Measurements from ENCODE around the gene HSBP1L1. TPM values are rescaled to one million over a fixed set of nuclear protein-coding genes. Genes with fewer than 3 reads are reported as not detected.

The HSBP1L1 gene
- total RNA-seq, 1 donor from 2014 or later = 1.6 TPM

DNA sequence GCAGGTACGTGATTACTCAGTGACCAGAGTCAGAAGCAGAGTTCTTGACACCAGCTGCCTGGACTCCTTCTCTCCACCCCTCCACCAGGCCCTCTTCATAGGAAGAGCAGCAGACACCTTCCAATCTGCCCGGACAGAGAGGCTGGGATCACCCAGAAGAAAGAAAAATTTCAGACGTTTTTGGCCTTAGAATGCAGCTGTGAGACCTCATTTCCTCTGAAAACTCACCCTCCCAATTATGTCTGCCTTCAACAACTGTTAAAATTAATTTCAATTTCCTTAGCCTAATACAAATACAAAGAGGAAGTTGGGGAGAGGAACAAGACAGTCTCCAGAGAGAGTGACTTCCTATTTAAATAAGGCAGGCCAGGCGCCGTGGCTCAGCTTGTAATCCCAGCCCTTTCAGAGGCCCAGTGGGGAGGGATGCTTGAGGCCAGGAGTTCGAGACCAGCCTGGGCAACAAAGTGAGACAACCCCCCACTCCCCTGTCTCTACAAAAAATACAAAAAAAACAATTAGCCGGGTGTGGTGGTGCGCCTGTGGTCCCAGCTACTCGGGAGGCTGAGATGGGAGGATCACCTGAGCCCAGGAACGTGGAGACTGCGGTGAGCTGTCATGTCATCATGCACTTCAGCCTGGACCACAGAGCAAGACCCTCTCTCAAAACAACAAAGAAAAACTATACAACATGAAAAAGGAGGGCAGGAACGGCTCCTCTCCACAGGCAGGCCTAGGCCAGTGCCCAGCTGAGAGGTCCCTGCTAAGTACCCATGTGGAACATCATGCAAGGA lies 14.6 kb upstream of the HSBP1L1 start:
- no peaks in the 10 kb centered on the region for H3K27me3 Mint-ChIP-seq (ENCODE audit: unreplicated experiment)
- H3K4me1 Mint-ChIP-seq (ENCODE audit: unreplicated experiment) = peaks cover 39% of the 10 kb centered on the region
- TF ChIP-seq, protein P1, sequence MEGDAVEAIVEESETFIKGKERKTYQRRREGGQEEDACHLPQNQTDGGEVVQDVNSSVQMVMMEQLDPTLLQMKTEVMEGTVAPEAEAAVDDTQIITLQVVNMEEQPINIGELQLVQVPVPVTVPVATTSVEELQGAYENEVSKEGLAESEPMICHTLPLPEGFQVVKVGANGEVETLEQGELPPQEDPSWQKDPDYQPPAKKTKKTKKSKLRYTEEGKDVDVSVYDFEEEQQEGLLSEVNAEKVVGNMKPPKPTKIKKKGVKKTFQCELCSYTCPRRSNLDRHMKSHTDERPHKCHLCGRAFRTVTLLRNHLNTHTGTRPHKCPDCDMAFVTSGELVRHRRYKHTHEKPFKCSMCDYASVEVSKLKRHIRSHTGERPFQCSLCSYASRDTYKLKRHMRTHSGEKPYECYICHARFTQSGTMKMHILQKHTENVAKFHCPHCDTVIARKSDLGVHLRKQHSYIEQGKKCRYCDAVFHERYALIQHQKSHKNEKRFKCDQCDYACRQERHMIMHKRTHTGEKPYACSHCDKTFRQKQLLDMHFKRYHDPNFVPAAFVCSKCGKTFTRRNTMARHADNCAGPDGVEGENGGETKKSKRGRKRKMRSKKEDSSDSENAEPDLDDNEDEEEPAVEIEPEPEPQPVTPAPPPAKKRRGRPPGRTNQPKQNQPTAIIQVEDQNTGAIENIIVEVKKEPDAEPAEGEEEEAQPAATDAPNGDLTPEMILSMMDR (IDR thresholded peaks at IDR 0.05) = no peak
- no peak for DNase-seq (ENCODE audit: extremely low spot score, unreplicated experiment)
- H3K4me3 Mint-ChIP-seq (ENCODE audit: unreplicated experiment) = peak overlapping the region; percentile 80
- no peaks in the 10 kb centered on the region for H3K9me3 Mint-ChIP-seq (ENCODE audit: unreplicated experiment)
- H3K36me3 Mint-ChIP-seq (ENCODE audit: unreplicated experiment) = peaks cover 5% of the 10 kb centered on the region
- peak overlapping the region; percentile 77 for H3K27ac Mint-ChIP-seq (ENCODE audit: unreplicated experiment)

DNA sequence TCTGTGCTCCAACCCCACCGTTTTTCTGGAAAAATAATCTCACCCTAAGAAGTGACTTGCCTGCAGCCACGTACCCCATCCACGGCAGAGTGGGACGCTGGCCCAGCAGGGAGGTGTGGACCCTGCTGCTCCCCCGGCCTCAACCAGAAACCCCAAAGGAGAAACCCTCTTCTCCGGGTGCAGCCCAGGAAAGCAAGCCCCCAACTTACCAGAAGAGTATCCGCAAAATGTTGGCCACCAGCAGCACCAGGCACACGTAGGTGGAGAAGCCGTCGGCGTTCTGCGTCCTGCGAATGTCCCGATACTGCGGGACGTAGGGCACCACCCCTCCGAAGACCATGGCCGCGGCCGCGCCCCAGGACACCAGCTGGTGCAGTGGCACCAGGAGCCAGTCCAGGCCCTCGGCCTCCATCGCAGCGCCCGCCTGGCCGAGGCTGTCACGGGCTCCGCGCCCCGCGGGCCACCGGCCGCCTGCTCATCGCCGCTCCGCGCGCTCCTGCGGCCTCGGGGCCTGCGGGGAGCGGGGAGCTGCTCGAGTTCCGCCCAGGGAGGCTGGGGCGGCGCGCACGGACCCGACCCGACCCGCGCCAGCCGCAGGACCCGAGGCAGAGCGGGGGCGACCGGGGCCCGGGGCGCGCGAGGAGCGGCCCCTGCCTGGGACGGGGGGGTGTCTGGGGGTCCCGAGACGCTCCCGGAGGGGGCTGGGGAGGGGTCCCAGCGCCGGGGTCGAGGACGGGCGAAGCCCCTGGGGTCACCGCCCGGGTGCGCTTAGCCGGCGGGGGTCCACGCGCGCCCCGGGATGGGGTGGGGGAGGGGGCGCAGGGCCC lies 13.7 kb upstream of the HSBP1L1 start:
- H3K9me3 Mint-ChIP-seq (ENCODE audit: unreplicated experiment) = no peaks in the 10 kb centered on the region
- no peaks in the 10 kb centered on the region for H3K27me3 Mint-ChIP-seq (ENCODE audit: unreplicated experiment)
- H3K27ac Mint-ChIP-seq (ENCODE audit: unreplicated experiment) = peak overlapping the region; percentile 77
- DNase-seq (ENCODE audit: extremely low spot score, unreplicated experiment) = no peak
- peak overlapping the region; percentile 80 for H3K4me3 Mint-ChIP-seq (ENCODE audit: unreplicated experiment)
- TF ChIP-seq, protein P1 (IDR thresholded peaks at IDR 0.05) = no peak
- H3K4me1 Mint-ChIP-seq (ENCODE audit: unreplicated experiment) = peaks cover 32% of the 10 kb centered on the region
- peaks cover 5% of the 10 kb centered on the region for H3K36me3 Mint-ChIP-seq (ENCODE audit: unreplicated experiment)

DNA sequence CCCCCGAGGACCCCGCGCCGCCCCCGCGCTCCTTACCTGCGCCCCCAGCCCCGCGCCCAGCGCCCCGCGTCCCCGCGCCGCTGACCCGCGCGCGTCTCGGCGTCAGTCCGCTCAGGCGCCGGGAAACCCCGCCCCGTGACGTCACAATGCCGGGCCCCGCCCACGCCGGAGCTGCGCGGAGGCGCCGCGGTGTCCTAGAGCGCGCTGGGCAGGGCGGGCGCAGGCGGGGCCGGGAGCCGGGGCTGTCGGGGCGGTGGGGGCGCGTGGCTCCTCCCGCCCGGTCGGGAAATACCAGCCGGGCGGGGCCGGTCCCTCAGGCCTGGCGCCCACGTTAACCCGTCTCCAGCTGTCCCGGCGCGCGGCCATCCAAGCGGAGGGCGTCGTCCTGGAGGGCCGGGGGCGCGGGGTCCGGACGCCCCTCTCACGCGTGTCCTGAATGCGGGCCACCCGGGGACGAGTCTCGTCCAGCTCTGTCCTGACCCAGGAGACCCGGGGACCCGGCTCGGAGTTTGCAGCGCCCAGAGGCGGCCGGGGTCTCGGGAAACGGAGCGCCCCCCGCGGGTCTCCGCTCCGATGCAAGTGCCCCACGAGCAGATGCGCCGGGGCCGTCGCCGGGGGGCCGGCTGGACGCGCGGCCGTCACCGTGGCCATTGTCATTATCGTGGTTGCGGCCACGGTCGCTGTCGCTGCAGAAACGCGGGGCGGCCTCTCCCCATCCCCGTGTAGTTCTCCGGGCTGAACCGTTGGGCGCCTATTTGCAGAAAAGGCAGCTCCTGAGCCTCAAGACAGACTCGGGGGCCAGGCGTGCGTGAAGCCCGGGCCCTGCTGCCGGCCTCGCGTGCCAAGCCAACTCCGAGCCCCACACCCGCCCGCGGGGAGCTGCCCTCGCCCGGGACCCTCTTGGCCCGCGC lies 12.6 kb upstream of the HSBP1L1 start, which contains the start of gene SLC66A2:
SLC66A2 (minus strand) TSS at position 109 of the 911 bp plus-strand sequence. CDS start 727 bp downstream, outside the sequence.
- H3K27ac Mint-ChIP-seq (ENCODE audit: unreplicated experiment) = peak within 1 kb of the TSS; percentile 77
- peaks cover 25% of the 10 kb centered on the region for H3K4me1 Mint-ChIP-seq (ENCODE audit: unreplicated experiment)
- peak; percentile 96 for DNase-seq (ENCODE audit: extremely low spot score, unreplicated experiment)
- peak within 1 kb of the TSS; percentile 80 for H3K4me3 Mint-ChIP-seq (ENCODE audit: unreplicated experiment)
- no peaks in the 10 kb centered on the region for H3K9me3 Mint-ChIP-seq (ENCODE audit: unreplicated experiment)
- H3K36me3 Mint-ChIP-seq (ENCODE audit: unreplicated experiment) = peaks cover 7% of the 10 kb centered on the region
- TF ChIP-seq, protein P1 (IDR thresholded peaks at IDR 0.05) = peak; percentile 21
- H3K27me3 Mint-ChIP-seq (ENCODE audit: unreplicated experiment) = no peaks in the 10 kb centered on the region

DNA sequence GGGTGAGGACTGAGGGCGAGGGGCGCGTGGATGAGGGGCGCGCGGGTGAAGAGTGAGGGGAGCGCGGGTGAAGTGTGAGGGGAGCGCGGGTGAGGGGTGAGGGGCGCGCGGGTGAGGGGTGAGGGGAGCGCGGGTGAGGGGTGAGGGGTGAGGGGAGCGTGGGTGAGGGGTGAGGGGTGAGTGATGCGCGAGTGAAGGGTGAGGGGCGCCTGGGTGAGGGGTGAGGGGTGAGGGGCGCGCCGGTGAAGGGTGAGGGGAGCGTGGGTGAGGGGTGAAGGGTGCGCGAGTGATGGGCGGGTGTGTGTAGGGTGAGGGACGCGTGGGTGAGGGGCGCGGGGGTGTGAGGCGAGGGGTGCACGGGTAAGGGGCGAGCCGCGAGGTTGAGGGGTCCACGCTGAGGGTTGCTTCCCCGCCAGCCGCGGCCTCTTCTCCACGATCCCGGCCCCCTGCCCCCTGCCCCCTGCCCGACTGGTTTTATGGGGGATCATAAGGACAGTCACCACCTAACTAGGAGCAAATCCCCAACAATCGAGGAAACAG lies 11.9 kb upstream of the HSBP1L1 start:
- no peak for DNase-seq (ENCODE audit: extremely low spot score, unreplicated experiment)
- Mint-ChIP-seq H3K4me3 (ENCODE audit: unreplicated experiment) (peak overlapping the region; percentile 65), H3K4me1 (ENCODE audit: unreplicated experiment) (peaks cover 23% of the 10 kb centered on the region), H3K36me3 (ENCODE audit: unreplicated experiment) (peaks cover 7% of the 10 kb centered on the region), H3K27ac (ENCODE audit: unreplicated experiment) (no peak overlapping the region), H3K27me3 (ENCODE audit: unreplicated experiment) (no peaks in the 10 kb centered on the region), H3K9me3 (ENCODE audit: unreplicated experiment) (no peaks in the 10 kb centered on the region)
- TF ChIP-seq, protein P1 (IDR thresholded peaks at IDR 0.05) = no peak

Data from osteocyte (in vitro differentiated cells).